Medulla oblongata (tissue), 1 donor: ENCODE data around the gene BPIFB4.
"Not testable (repeated sequence)": the region's sequence is repeated elsewhere in the genome, so short reads cannot be mapped to it uniquely, and the experiment has no call there.

Experiments
- DNase-seq: peaks from one replicate; pipeline ENCODE4 v3.0.0-alpha.2; 2015; ENCODE audit errors: extremely low spot score

Gene BPIFB4

GRCh38 chr20:33079259-33079658 lies at the start of gene BPIFB4:
BPIFB4 (plus strand) TSS chr20:33079643; CDS start chr20:33081527, 1,884 bp downstream.
- no peak for DNase-seq

GRCh38 chr20:33030076-33030475 lies 49.4 kb upstream of the BPIFB4 start:
- no peak for DNase-seq

GRCh38 chr20:33030569-33030968 lies 48.9 kb upstream of the BPIFB4 start:
- DNase-seq, result no peak

GRCh38 chr20:33031531-33031930 lies 47.9 kb upstream of the BPIFB4 start, which contains the start of gene BPIFB6:
BPIFB6 (plus strand) TSS chr20:33031648; CDS start chr20:33031648, 0 bp downstream.
- DNase-seq, result no peak

GRCh38 chr20:33032555-33032954 lies 46.9 kb upstream of the BPIFB4 start:
- no peak for DNase-seq

- DNase-seq, result no peak
Measured at GRCh38 chr20:33033381-33033780, 46.1 kb upstream of the BPIFB4 start.

- DNase-seq, result no peak
Measured at GRCh38 chr20:33034115-33034514, 45.3 kb upstream of the BPIFB4 start.

GRCh38 chr20:33034901-33035492 lies 44.4 kb upstream of the BPIFB4 start:
- DNase-seq, result no peak

- DNase-seq, result no peak
Measured at GRCh38 chr20:33037456-33037855, 42.0 kb upstream of the BPIFB4 start.

- no peak for DNase-seq
Measured at GRCh38 chr20:33038243-33038642, 41.2 kb upstream of the BPIFB4 start.

GRCh38 chr20:33042430-33042829 lies 37.0 kb upstream of the BPIFB4 start:
- DNase-seq, result no peak

- DNase-seq, result no peak
Measured at GRCh38 chr20:33042983-33043730, 36.3 kb upstream of the BPIFB4 start.

- no peak for DNase-seq
Measured at GRCh38 chr20:33043731-33044181, 35.7 kb upstream of the BPIFB4 start.

- not testable (repeated sequence) for DNase-seq
Measured at GRCh38 chr20:33045129-33045721, 34.2 kb upstream of the BPIFB4 start.

GRCh38 chr20:33046412-33046811 lies 33.0 kb upstream of the BPIFB4 start:
- DNase-seq, result no peak

GRCh38 chr20:33051333-33051732 lies 28.1 kb upstream of the BPIFB4 start:
- DNase-seq, result no peak

GRCh38 chr20:33053291-33054106 lies 25.9 kb upstream of the BPIFB4 start, which contains the start of gene BPIFB3:
BPIFB3 (plus strand) TSS chr20:33053903; CDS start chr20:33055436, 1,533 bp downstream.
- no peak for DNase-seq

GRCh38 chr20:33054381-33054780 lies 25.1 kb upstream of the BPIFB4 start:
- DNase-seq, result no peak

- DNase-seq, result no peak
Measured at GRCh38 chr20:33054791-33055190, 24.7 kb upstream of the BPIFB4 start.

- DNase-seq, result no peak
Measured at GRCh38 chr20:33059136-33059535, 20.3 kb upstream of the BPIFB4 start.

GRCh38 chr20:33059741-33060390 lies 19.6 kb upstream of the BPIFB4 start:
- no peak for DNase-seq
